K562 (cell line): Measurements from ENCODE around the gene PUS7. TPM values are rescaled to one million over a fixed set of nuclear protein-coding genes. Genes with fewer than 3 reads are reported as not detected.

Source experiments
- ARID3A ChIP-seq: IDR thresholded peaks from 2 replicates; pipeline ENCODE4 v1.6.1; 2012; ENCODE audit warnings: low read depth, low read length, improper control_type of control experiment, borderline replicate concordance
- ARNT ChIP-seq, 2 experiments: fragments of 450-650 bp; IDR thresholded peaks; 2 replicates each; pipeline ENCODE4 v1.6.1; 2016; ENCODE audit warnings: mild to moderate bottlenecking in 1 of 2
- ATF7 ChIP-seq: fragments of 450-650 bp; IDR thresholded peaks from 2 replicates; pipeline ENCODE4 v1.7.1; 2014; ENCODE audit warnings: mild to moderate bottlenecking, moderate library complexity
- CHAMP1 ChIP-seq: fragments of 450-650 bp; IDR thresholded peaks from 2 replicates; pipeline ENCODE4 v1.6.1; 2016; ENCODE audit warnings: mild to moderate bottlenecking
- ETV6 ChIP-seq, 3 experiments: fragments of 150-350 bp in 1 of 3; sonication (generic) in 1 of 3; formaldehyde crosslinking in 1 of 3; IDR thresholded peaks; 2 replicates each; pipeline versions ENCODE4 v1.6.1 to v1.8.0; 2014 to 2022; ENCODE audit warnings: borderline replicate concordance in 2 of 3, low read depth in 2 of 3, antibody characterized with exemption in 1 of 3, low read length in 1 of 3, mild to moderate bottlenecking in 1 of 3, missing genetic modification reagents in 1 of 3
- NFE2 ChIP-seq: IDR thresholded peaks from 2 replicates; pipeline ENCODE4 v1.6.1; 2014; ENCODE audit warnings: antibody characterized with exemption, low read depth
- NR2C2 ChIP-seq, 2 experiments: fragments of 200-800 bp in 1 of 2; sonication (Bioruptor generic) in 1 of 2; sonication (generic) in 1 of 2; formaldehyde crosslinking in 1 of 2; IDR thresholded peaks; 2 replicates each; pipeline versions ENCODE4 v1.6.1 to v1.8.0; 2016 to 2022; ENCODE audit warnings: mild to moderate bottlenecking in 1 of 2, missing compliant biosample characterization in 1 of 2, missing genetic modification characterization in 1 of 2, missing genetic modification reagents in 1 of 2
- NUFIP1 ChIP-seq: fragments of 450-650 bp; IDR thresholded peaks from 2 replicates; pipeline ENCODE4 v1.6.1; 2018; ENCODE audit not compliant: partially characterized antibody
- PML ChIP-seq: IDR thresholded peaks from 2 replicates; pipeline ENCODE4 v1.6.1; 2012; ENCODE audit warnings: low read length, inconsistent platforms
- SRSF1 ChIP-seq: fragments of 200-400 bp; formaldehyde crosslinking; IDR thresholded peaks from 2 replicates; pipeline ENCODE4 v1.6.1; 2017; ENCODE audit warnings: mild to moderate bottlenecking, low read depth, low read length, moderate library complexity
- TCF3 ChIP-seq: sonication (generic); formaldehyde crosslinking; IDR thresholded peaks from 2 replicates; pipeline ENCODE4 v1.4.0; 2020; ENCODE audit warnings: mild to moderate bottlenecking, missing genetic modification reagents
- ZNF174 ChIP-seq: fragments of 250-450 bp; sonication (Bioruptor Pico); IDR thresholded peaks from 2 replicates; pipeline ENCODE4 v1.4.0; 2020; ENCODE audit warnings: mild to moderate bottlenecking
- ZNF79 ChIP-seq: fragments of 250-450 bp; sonication (Bioruptor Pico); IDR thresholded peaks from 2 replicates; pipeline ENCODE4 v1.4.0; 2020; ENCODE audit warnings: low read depth, mild to moderate bottlenecking, moderate library complexity
- polyA plus RNA-seq, 8 experiments: library from polyadenylated mRNA; depleted of rRNA in 4 of 8; stranded (reverse) in 5 of 8; unstranded in 3 of 8; fragments of >200 nt; fragmentation: Nextera tagmentation in 2 of 8; fragmentation: Illumina TruSeq in 1 of 8; extraction: Ambion mirVana in 2 of 8; extraction: Trizol in 1 of 8; gene quantifications; 2 replicates each; pipeline versions ENCODE4 v1.2.1 to v1.2.3, GENCODE V29; 2011 to 2014; ENCODE audit warnings: inconsistent platforms in 1 of 8, missing spikeins in 1 of 8
- total RNA-seq, 7 experiments: library from RNA; depleted of rRNA in 6 of 7; stranded (reverse); fragments of >200 nt in 6 of 7; fragmentation: Illumina TruSeq in 2 of 7; extraction: Trizol in 2 of 7; gene quantifications; 2 replicates each; pipeline versions ENCODE4 v1.2.1 to v1.2.3, GENCODE V29; 2011 to 2021; ENCODE audit warnings: low replicate concordance in 1 of 7
- TF ChIP-seq, protein P1 (sequence below): fragments of 250-450 bp; sonication (Bioruptor Pico); IDR thresholded peaks from 2 replicates; pipeline ENCODE4 v1.9.0; 2021; ENCODE audit warnings: mild to moderate bottlenecking, inconsistent platforms
- TF ChIP-seq, protein P2 (sequence below): fragments of 200-400 bp; formaldehyde crosslinking; IDR thresholded peaks from 2 replicates; pipeline ENCODE4 v1.6.1; 2017; ENCODE audit warnings: mild to moderate bottlenecking, low read depth, low read length, moderate library complexity

The PUS7 gene
- total and polyA plus RNA-seq, 9 of the 15 experiments (the other 6 are each of a cell fraction or from before 2014, with no cell fraction given): 15.1 to 95.6 (median 63.2) TPM

- TF ChIP-seq NR2C2 (CRISPR knock-in tag; IDR thresholded peaks at IDR 0.05): no peak
- no peak for TF ChIP-seq NR2C2 (tag; IDR thresholded peaks at IDR 0.05)
- peak; percentile 52 for TF ChIP-seq NFE2
- TF ChIP-seq, protein P1, sequence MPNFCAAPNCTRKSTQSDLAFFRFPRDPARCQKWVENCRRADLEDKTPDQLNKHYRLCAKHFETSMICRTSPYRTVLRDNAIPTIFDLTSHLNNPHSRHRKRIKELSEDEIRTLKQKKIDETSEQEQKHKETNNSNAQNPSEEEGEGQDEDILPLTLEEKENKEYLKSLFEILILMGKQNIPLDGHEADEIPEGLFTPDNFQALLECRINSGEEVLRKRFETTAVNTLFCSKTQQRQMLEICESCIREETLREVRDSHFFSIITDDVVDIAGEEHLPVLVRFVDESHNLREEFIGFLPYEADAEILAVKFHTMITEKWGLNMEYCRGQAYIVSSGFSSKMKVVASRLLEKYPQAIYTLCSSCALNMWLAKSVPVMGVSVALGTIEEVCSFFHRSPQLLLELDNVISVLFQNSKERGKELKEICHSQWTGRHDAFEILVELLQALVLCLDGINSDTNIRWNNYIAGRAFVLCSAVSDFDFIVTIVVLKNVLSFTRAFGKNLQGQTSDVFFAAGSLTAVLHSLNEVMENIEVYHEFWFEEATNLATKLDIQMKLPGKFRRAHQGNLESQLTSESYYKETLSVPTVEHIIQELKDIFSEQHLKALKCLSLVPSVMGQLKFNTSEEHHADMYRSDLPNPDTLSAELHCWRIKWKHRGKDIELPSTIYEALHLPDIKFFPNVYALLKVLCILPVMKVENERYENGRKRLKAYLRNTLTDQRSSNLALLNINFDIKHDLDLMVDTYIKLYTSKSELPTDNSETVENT (CRISPR knock-in tag): no peak
- TF ChIP-seq ZNF79 (CRISPR knock-in tag): no peak
- peak; percentile 69 for TF ChIP-seq CHAMP1
- TF ChIP-seq, protein P2, sequence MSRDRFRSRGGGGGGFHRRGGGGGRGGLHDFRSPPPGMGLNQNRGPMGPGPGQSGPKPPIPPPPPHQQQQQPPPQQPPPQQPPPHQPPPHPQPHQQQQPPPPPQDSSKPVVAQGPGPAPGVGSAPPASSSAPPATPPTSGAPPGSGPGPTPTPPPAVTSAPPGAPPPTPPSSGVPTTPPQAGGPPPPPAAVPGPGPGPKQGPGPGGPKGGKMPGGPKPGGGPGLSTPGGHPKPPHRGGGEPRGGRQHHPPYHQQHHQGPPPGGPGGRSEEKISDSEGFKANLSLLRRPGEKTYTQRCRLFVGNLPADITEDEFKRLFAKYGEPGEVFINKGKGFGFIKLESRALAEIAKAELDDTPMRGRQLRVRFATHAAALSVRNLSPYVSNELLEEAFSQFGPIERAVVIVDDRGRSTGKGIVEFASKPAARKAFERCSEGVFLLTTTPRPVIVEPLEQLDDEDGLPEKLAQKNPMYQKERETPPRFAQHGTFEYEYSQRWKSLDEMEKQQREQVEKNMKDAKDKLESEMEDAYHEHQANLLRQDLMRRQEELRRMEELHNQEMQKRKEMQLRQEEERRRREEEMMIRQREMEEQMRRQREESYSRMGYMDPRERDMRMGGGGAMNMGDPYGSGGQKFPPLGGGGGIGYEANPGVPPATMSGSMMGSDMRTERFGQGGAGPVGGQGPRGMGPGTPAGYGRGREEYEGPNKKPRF: no peak
- 0 out of 2 replicates have a peak, but pooled peaks have one; percentile 15 for TF ChIP-seq PML
- TF ChIP-seq NUFIP1: no peak
- TF ChIP-seq SRSF1: no peak
- TF ChIP-seq ARNT (IDR thresholded peaks at IDR 0.05): peak in 1 of 2 experiments; percentile 78; a peak in 2 of 4 replicates
- peak; percentile 37; the same call in 1 of the 2 replicates for TF ChIP-seq TCF3 (CRISPR knock-in tag)
- TF ChIP-seq ATF7: no peak; the same call in 1 of the 2 replicates
- TF ChIP-seq ETV6 (IDR thresholded peaks at IDR 0.05; ENCODE audit: borderline replicate concordance in 1 of 2, low read depth in 2 of 2, low read length in 1 of 2): no peak
- TF ChIP-seq ETV6 (CRISPR knock-in tag; IDR thresholded peaks at IDR 0.05; ENCODE audit: borderline replicate concordance): no peak
- TF ChIP-seq ARID3A: peak; percentile 97
- TF ChIP-seq ZNF174 (CRISPR knock-in tag): no peak
These were observed 92.1 kb downstream of the PUS7 start (continued) for GRCh38 chr7:105429746-105430612.
